BLaER1 (cell line): ENCODE data around the gene INTS6L.

Source experiments
- H3K27ac ChIP-seq: shearing (Covaris generic); formaldehyde crosslinking; 2 replicates; pipeline ENCODE4 v1.8.1; 2022
- H3K27me3 ChIP-seq: shearing (Covaris generic); formaldehyde crosslinking; 2 replicates; pipeline ENCODE4 v1.8.1; 2022
- H3K36me3 ChIP-seq: shearing (Covaris generic); formaldehyde crosslinking; 2 replicates; pipeline ENCODE4 v1.8.1; 2022
- H3K4me1 ChIP-seq: shearing (Covaris generic); formaldehyde crosslinking; 2 replicates; pipeline ENCODE4 v1.8.1; 2022
- H3K4me2 ChIP-seq: shearing (Covaris generic); formaldehyde crosslinking; 2 replicates; pipeline ENCODE4 v1.8.1; 2022
- H3K4me3 ChIP-seq: shearing (Covaris generic); formaldehyde crosslinking; 2 replicates; pipeline ENCODE4 v1.8.1; 2022
- H3K9ac ChIP-seq: shearing (Covaris generic); formaldehyde crosslinking; 2 replicates; pipeline ENCODE4 v1.8.1; 2022
- H3K9me3 ChIP-seq: shearing (Covaris generic); formaldehyde crosslinking; 2 replicates; pipeline ENCODE4 v1.8.1; 2022
- H4K20me1 ChIP-seq: shearing (Covaris generic); formaldehyde crosslinking; 2 replicates; pipeline ENCODE4 v1.8.1; 2022
- Cebpa-rat ChIP-seq: shearing (Covaris generic); IDR thresholded peaks from 2 replicates; pipeline ENCODE4 v1.8.1; 2022

INTS6L gene

DNA sequence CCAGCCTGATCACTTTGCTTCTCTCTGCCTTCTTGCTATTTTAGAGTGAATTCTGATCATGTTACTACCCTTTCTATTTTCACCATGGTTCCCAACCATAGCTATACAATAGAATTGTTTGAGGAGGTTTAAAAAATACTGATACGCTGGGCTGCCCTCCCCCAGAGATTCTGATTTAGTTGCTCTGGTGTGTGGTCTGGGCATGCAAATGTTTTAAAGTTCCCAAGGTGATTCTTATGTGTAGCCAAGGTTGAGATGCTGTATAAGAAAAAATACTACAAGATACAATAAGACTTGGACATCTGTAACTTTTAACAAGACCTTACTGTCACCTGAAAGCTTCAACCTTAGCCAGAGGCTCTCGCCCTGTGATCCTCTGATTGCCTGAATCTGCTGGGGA lies 22.2 kb upstream of the INTS6L start:
- peaks cover 86% of the 10 kb centered on the region for H3K27me3 ChIP-seq
- no peaks in the 10 kb centered on the region for H3K36me3 ChIP-seq
- H3K4me3 ChIP-seq: no peak overlapping the region
- no peak for TF ChIP-seq Cebpa-rat
- no peaks in the 10 kb centered on the region for H3K4me1 ChIP-seq
- no peaks in the 10 kb centered on the region for H4K20me1 ChIP-seq
- H3K9me3 ChIP-seq: no peaks in the 10 kb centered on the region
- H3K27ac ChIP-seq: no peak overlapping the region
- no peak overlapping the region for H3K9ac ChIP-seq
- no peak overlapping the region for H3K4me2 ChIP-seq

DNA sequence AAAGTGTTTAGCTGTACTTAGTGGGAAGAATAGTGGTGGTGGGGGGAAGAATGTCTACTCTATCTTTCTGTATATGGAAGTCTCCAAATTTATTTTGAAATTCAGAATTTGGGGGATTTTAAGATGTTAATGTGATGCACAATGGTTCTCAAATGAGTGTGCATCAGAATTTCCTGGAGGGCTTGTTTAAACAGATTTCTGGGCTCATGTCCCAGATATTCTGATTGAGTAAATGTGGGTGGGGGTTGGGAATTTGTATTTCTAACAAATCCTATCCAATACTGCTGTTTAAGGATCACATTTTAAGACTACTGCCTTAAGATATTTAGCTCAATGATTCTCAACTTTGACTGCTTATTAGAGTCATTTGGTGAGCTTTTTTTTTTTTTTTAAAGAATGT lies 15.1 kb upstream of the INTS6L start:
- Histone ChIP-seq H3K9ac (no peak overlapping the region), H3K27me3 (peaks cover 83% of the 10 kb centered on the region), H3K36me3 (no peaks in the 10 kb centered on the region), H3K27ac (no peak overlapping the region), H4K20me1 (no peaks in the 10 kb centered on the region), H3K9me3 (no peaks in the 10 kb centered on the region), H3K4me2 (no peak overlapping the region), H3K4me1 (no peaks in the 10 kb centered on the region), H3K4me3 (no peak overlapping the region)
- TF ChIP-seq Cebpa-rat: no peak

DNA sequence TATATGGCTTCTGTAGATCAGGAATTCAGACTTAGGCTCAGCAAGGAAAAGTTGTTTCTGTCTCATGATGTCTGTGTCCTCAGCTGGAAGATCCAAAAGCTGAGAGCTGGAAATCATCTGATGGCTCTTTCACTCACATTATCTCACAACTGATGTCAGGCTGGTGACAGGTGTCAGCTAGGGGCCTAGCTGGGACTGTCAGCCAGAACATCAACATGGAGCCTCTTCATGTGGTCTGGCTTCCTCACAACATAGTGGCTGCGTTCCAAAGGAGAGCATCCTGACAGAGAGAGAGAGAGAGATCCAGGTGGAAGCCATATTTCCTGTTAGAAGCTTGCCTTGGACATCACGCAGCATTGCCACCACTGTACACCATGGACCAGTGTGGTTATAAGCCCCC lies 10.6 kb upstream of the INTS6L start:
- Histone ChIP-seq H3K27me3 (peaks cover 84% of the 10 kb centered on the region), H3K27ac (no peak overlapping the region), H3K36me3 (no peaks in the 10 kb centered on the region), H4K20me1 (no peaks in the 10 kb centered on the region; the same call in 1 of the 2 replicates), H3K9me3 (no peaks in the 10 kb centered on the region), H3K4me3 (no peak overlapping the region), H3K4me2 (no peak overlapping the region), H3K4me1 (0 out of 2 replicates have a peak, but pooled peaks cover 8% of the 10 kb centered on the region), H3K9ac (no peak overlapping the region)
- no peak for TF ChIP-seq Cebpa-rat

DNA sequence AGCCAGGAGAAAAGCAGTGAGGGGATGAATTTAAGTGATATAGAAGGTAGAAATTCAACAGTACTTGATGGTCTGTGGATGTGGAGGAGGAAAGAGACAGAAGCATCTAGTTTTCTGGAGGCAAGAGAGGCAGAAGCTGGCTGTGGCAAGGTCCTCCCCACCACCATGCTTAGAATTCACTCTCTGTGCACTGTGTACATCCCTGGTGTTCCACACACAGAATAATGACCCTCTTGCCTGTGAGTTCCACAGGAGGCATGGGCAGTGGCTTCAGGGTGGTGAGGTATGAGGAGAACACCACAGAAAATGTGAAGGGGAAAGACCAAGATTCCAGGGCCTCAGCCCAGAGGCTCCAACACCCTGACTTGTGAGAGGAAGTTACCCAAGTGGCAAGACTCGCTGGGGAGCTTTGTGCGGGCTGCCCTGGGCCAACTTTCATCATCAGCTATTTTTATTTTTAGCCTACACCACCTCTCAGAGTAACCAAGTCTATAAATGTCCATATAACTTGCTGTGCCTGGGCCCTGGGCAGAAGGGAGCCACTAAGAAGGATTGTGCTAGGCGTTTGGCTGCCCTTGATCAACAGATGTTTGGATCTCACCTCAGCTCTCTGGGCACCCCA lies 7.8 kb upstream of the INTS6L start:
- Histone ChIP-seq H3K4me2 (peak overlapping the region; percentile 18; the same call in 1 of the 2 replicates), H3K27ac (no peak overlapping the region), H4K20me1 (no peaks in the 10 kb centered on the region; the same call in 1 of the 2 replicates), H3K27me3 (peaks cover 84% of the 10 kb centered on the region), H3K36me3 (no peaks in the 10 kb centered on the region), H3K4me3 (no peak overlapping the region), H3K9me3 (no peaks in the 10 kb centered on the region), H3K4me1 (0 out of 2 replicates have a peak, but pooled peaks cover 8% of the 10 kb centered on the region), H3K9ac (no peak overlapping the region)
- no peak for TF ChIP-seq Cebpa-rat

DNA sequence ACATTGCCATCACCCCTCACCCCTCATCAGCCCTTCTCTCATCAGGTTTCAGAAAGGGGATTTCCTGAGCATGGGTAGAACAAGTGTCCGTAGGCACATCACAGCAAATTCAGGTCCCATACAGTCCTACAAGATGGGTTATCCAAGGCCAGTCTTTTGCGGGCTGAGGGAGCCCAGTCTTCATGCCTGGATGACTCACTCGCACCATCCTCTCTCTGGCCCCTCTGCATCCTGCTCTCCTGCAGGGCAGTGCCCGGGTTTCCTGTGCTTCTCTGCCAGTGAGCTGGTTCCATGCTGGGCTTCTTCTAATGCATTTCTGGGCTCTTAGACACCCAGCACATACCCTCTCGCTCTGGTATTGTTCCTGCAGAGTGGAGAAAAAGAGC lies 7.3 kb upstream of the INTS6L start:
- peak overlapping the region; percentile 18; the same call in 1 of the 2 replicates for H3K4me2 ChIP-seq
- H3K27ac ChIP-seq: no peak overlapping the region
- no peak overlapping the region for H3K9ac ChIP-seq
- no peaks in the 10 kb centered on the region for H3K36me3 ChIP-seq
- H3K27me3 ChIP-seq: peaks cover 85% of the 10 kb centered on the region
- 0 out of 2 replicates have a peak, but pooled peaks cover 8% of the 10 kb centered on the region for H3K4me1 ChIP-seq
- no peaks in the 10 kb centered on the region; the same call in 1 of the 2 replicates for H4K20me1 ChIP-seq
- no peaks in the 10 kb centered on the region for H3K9me3 ChIP-seq
- no peak overlapping the region for H3K4me3 ChIP-seq
- TF ChIP-seq Cebpa-rat: no peak

GRCh38 chrX:135516376-135516775 lies 4.1 kb upstream of the INTS6L start:
- Histone ChIP-seq H4K20me1 (no peaks in the 10 kb centered on the region; the same call in 1 of the 2 replicates), H3K27me3 (peaks cover 69% of the 10 kb centered on the region), H3K4me2 (no peak overlapping the region), H3K9me3 (no peaks in the 10 kb centered on the region; the same call in 1 of the 2 replicates), H3K36me3 (no peaks in the 10 kb centered on the region), H3K27ac (no peak overlapping the region), H3K9ac (no peak overlapping the region), H3K4me3 (no peak overlapping the region), H3K4me1 (0 out of 2 replicates have a peak, but pooled peaks cover 13% of the 10 kb centered on the region)
- no peak for TF ChIP-seq Cebpa-rat

- H3K4me3 ChIP-seq: no peak overlapping the region
- H3K9ac ChIP-seq: no peak overlapping the region
- no peaks in the 10 kb centered on the region for H3K36me3 ChIP-seq
- peaks cover 64% of the 10 kb centered on the region for H3K27me3 ChIP-seq
- no peak for TF ChIP-seq Cebpa-rat
- no peak overlapping the region for H3K4me2 ChIP-seq
- H3K4me1 ChIP-seq: 0 out of 2 replicates have a peak, but pooled peaks cover 7% of the 10 kb centered on the region
- no peaks in the 10 kb centered on the region; the same call in 1 of the 2 replicates for H4K20me1 ChIP-seq
- no peak overlapping the region for H3K27ac ChIP-seq
- H3K9me3 ChIP-seq: no peaks in the 10 kb centered on the region; the same call in 1 of the 2 replicates
These were observed 2.3 kb upstream of the INTS6L start for GRCh38 chrX:135518161-135518560.

- Histone ChIP-seq H3K27ac (peak overlapping the region; percentile 31; the same call in 1 of the 2 replicates), H3K36me3 (no peaks in the 10 kb centered on the region), H3K27me3 (peaks cover 64% of the 10 kb centered on the region), H3K9me3 (no peaks in the 10 kb centered on the region; the same call in 1 of the 2 replicates), H3K4me2 (peak overlapping the region; percentile 57), H3K4me3 (peak overlapping the region; percentile 75), H3K9ac (peak overlapping the region; percentile 39; the same call in 1 of the 2 replicates), H4K20me1 (no peaks in the 10 kb centered on the region), H3K4me1 (0 out of 2 replicates have a peak, but pooled peaks cover 5% of the 10 kb centered on the region)
- TF ChIP-seq Cebpa-rat: no peak
These were observed 373 bp upstream of the INTS6L start for GRCh38 chrX:135520022-135520552.

GRCh38 chrX:135521405-135522131 lies 1.1 kb downstream of the INTS6L start:
- H3K27ac ChIP-seq: peak overlapping the region; percentile 90
- H3K4me2 ChIP-seq: peak overlapping the region; percentile 71
- peak overlapping the region; percentile 75 for H3K4me3 ChIP-seq
- H3K36me3 ChIP-seq: no peaks in the 10 kb centered on the region
- no peaks in the 10 kb centered on the region for H4K20me1 ChIP-seq
- peaks cover 63% of the 10 kb centered on the region for H3K27me3 ChIP-seq
- 0 out of 2 replicates have a peak, but pooled peaks cover 5% of the 10 kb centered on the region for H3K4me1 ChIP-seq
- no peaks in the 10 kb centered on the region; the same call in 1 of the 2 replicates for H3K9me3 ChIP-seq
- no peak for TF ChIP-seq Cebpa-rat
- H3K9ac ChIP-seq: peak overlapping the region; percentile 87
